Progenitor cell of endocrine pancreas (in vitro differentiated cells): ENCODE results near the gene HOXB4. TPM values are rescaled to one million over a fixed set of nuclear protein-coding genes. Genes with fewer than 3 reads are reported as not detected.
A peak's percentile ranks its signal among the peaks of the same experiment; 100 is the strongest.

Source experiments
- DNase-seq: peaks from one replicate; pipeline ENCODE4 v3.0.0; 2021; ENCODE audit warnings: low spot score; ENCODE audit not compliant: unreplicated experiment
- H3K27ac Mint-ChIP-seq: 2 replicates; pipeline ENCODE4 v1.8.0; 2021; ENCODE audit warnings: mild to moderate bottlenecking, moderate library complexity, mixed read lengths
- H3K27me3 Mint-ChIP-seq: 2 replicates; pipeline ENCODE4 v1.8.0; 2021; ENCODE audit warnings: mixed read lengths
- H3K36me3 Mint-ChIP-seq: 2 replicates; pipeline ENCODE4 v1.8.0; 2022; ENCODE audit warnings: mixed read lengths; ENCODE audit not compliant: insufficient read depth
- H3K4me1 Mint-ChIP-seq: 2 replicates; pipeline ENCODE4 v1.8.0; 2021; ENCODE audit warnings: low read depth, mixed read lengths
- H3K4me3 Mint-ChIP-seq: 2 replicates; pipeline ENCODE4 v1.8.0; 2021; ENCODE audit warnings: low read depth, mild to moderate bottlenecking, moderate library complexity, mixed read lengths
- H3K9me3 Mint-ChIP-seq: 2 replicates; pipeline ENCODE4 v1.8.0; 2021; ENCODE audit warnings: low read depth, mixed read lengths
- total RNA-seq: library from RNA; stranded (reverse); gene quantifications from 2 replicates; pipeline ENCODE4 v1.2.1, GENCODE V29; 2021
- TF ChIP-seq, protein P1 (sequence below): fragments of 200-600 bp; sonication (generic); IDR thresholded peaks from one replicate; pipeline ENCODE4 v1.5.0; 2021; ENCODE audit warnings: antibody characterized with exemption, mild to moderate bottlenecking; ENCODE audit not compliant: unreplicated experiment

HOXB4 gene
- total RNA-seq, 1 donor from 2014 or later, result 3.4 TPM

DNA sequence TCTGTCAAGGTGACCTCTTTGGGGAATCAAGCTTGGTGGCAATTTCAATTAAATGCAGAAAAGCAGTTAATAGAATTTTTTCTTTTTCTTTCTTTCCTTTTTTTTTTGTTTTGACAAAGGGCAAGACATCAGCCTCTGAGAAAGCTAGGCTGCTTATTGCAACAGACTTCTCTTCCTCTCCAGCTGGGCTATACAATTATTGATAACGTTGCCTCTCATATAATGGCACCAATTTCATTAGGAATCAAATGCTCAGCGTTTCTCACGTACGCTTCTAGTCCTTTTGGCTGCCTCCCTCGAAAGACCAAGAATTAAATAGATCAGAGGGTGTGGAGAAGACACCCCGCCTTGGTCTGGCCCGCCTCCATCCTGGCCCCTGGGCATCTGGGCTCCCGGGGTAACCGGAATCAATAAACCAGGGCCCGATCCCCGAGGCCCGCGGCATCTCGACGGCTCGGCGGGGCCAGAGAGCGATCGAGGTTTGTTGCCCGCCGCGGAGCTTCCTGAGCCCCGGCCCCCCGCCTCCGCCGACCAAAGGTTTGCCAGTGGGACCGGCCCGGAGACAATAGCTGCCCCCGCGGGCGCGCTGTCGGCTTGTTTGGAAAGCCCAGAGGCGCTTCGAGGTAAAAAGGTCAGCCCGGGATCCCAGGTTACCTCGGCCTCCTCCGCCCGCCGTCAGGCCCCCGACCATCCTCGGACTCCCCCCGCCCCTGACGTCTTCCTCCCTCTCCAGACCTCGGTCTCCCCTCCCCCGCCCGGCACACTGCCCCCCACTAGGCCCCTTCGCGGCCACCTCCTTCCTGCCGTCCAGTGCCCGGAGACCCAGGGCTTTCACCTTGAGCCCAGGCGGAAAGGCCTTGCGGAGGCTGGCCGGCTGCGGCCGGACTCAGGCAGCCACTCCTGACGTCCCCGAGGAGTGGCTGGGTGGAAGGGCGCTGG, 51.3 kb downstream of the HOXB4 start:
- H3K4me1 Mint-ChIP-seq, result peaks cover 13% of the 10 kb centered on the region
- no peak overlapping the region for H3K4me3 Mint-ChIP-seq

More for the DNA sequence above, 51.3 kb downstream of the HOXB4 start:
- TF ChIP-seq, protein P1, sequence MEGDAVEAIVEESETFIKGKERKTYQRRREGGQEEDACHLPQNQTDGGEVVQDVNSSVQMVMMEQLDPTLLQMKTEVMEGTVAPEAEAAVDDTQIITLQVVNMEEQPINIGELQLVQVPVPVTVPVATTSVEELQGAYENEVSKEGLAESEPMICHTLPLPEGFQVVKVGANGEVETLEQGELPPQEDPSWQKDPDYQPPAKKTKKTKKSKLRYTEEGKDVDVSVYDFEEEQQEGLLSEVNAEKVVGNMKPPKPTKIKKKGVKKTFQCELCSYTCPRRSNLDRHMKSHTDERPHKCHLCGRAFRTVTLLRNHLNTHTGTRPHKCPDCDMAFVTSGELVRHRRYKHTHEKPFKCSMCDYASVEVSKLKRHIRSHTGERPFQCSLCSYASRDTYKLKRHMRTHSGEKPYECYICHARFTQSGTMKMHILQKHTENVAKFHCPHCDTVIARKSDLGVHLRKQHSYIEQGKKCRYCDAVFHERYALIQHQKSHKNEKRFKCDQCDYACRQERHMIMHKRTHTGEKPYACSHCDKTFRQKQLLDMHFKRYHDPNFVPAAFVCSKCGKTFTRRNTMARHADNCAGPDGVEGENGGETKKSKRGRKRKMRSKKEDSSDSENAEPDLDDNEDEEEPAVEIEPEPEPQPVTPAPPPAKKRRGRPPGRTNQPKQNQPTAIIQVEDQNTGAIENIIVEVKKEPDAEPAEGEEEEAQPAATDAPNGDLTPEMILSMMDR, result no peak
- Mint-ChIP-seq H3K36me3 (no peaks in the 10 kb centered on the region), H3K9me3 (no peaks in the 10 kb centered on the region), H3K27ac (peak overlapping the region; percentile 86), H3K27me3 (peaks cover 58% of the 10 kb centered on the region)
- DNase-seq, result no peak

Other genes starting within 250 kb of the HOXB4 start
- gene SKAP1, start 148.1 kb downstream of the HOXB4 start, total RNA-seq, result 0.69 and 1.0 TPM in 2 replicates
- 0.96 and 2.2 TPM in 2 replicates for gene HOXB1, start 47.3 kb downstream of the HOXB4 start, total RNA-seq
- 15.2 and 19.8 TPM in 2 replicates for gene HOXB2, start 33.2 kb downstream of the HOXB4 start, total RNA-seq
- 19.4 and 32.1 TPM in 2 replicates for gene HOXB3, start 11.9 kb upstream of the HOXB4 start, total RNA-seq
- gene HOXB5, start 15.4 kb upstream of the HOXB4 start, total RNA-seq, result 2.1 and 5.6 TPM in 2 replicates
- 0.96 and 3.1 TPM in 2 replicates for gene HOXB6, start 26.6 kb upstream of the HOXB4 start, total RNA-seq
- gene HOXB7, start 32.7 kb upstream of the HOXB4 start, total RNA-seq, result 0.55 and 1.5 TPM in 2 replicates
- gene HOXB8, start 36.9 kb upstream of the HOXB4 start, total RNA-seq, result 1.1 and 3.7 TPM in 2 replicates
- 0.18 TPM in 1 of 2 replicates, not detected in the other for gene HOXB9, start 48.0 kb upstream of the HOXB4 start, total RNA-seq
- not detected in 2 replicates for gene PRAC1, start 144.2 kb upstream of the HOXB4 start, total RNA-seq
- not detected in 2 replicates for gene PRAC2, start 144.8 kb upstream of the HOXB4 start, total RNA-seq
- gene HOXB13, start 150.4 kb upstream of the HOXB4 start, total RNA-seq, result not detected in 2 replicates
- 2.9 and 4.0 TPM in 2 replicates for gene TTLL6, start 238.9 kb upstream of the HOXB4 start, total RNA-seq